GM18526 (cell line): ENCODE measurements around the gene CLSTN2.

Experiments
- POLR2A ChIP-seq: IDR thresholded peaks from 3 replicates; pipeline ENCODE4 v1.6.1; 2011; ENCODE audit not compliant: insufficient read length; ENCODE audit errors: extremely low read depth

CLSTN2 gene

DNA sequence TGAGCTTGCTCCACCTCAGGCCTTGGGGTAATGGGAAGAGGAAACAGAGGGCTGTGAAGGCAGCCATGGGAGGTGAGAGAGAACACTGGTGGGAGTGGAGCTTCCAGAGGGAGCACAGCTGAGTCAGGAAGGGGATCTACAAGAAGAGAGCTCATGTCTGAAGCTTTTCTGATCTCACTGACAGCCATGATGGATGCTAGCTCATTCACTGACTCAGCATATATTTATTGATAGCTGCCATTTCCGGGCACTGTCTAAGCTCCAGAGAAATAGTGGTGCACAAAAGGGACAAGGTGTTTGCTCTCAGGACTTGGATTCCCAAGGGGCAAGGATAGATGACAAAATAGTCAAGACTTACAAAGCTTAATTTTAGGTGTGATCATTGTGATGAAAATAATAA lies 218.8 kb downstream of the CLSTN2 start:
- TF ChIP-seq POLR2A: no peak

DNA sequence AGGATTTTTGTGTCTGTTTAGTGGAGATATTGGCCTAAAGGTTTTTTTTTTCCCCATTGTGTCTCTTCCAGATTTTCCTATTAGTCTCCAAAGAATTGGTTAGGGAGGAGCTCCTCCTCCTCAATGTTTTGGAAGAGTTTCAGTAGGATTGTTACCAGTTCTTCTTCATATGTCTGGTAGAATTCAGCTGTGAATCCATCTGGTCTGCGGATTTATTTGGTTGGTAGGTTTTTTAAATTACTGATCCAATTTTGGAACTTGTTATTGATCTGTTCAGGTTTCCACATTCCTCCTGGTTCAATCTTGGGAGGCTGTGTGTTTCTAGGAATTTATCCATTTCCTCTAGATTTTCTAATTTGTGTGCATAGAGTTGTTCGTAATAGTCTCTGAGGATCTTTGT lies 222.2 kb downstream of the CLSTN2 start:
- TF ChIP-seq POLR2A: no peak

DNA sequence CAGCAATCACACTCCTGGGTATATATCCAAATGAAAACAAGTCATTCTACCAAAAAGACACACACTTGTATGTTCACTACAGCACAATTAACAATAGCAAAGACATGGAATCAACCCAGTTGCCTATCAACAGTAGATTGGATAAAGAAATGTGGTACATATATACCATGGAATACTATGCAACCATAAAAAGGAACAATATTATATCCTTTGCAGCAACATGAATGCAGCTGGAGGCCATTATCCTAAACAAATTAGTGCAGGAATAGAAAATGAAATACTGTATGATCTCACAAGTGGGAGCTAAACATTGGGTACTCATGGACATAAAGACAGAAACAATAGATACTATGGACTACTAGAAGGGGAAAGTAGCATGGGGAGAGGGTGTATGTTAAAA lies 224.7 kb downstream of the CLSTN2 start:
- TF ChIP-seq POLR2A: no peak

DNA sequence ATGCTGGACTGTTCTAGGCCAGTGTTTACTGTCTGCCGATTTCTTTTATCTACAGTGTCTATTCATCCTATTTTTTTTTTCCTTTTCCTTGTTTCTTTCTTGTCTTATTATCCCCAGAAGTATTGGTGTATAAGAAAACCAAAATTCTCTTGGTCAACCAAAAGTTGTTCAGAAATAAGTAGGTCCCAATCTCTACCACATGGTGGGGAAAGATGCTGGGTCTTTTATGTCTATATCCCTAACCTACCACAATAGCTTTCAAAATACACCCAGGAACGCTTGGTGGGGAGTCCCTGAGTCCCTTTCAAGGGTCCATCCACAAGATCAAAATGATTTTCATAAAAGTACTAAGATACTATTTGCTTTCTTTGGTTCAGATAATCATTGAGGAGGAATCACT lies 225.6 kb downstream of the CLSTN2 start:
- TF ChIP-seq POLR2A: no peak

DNA sequence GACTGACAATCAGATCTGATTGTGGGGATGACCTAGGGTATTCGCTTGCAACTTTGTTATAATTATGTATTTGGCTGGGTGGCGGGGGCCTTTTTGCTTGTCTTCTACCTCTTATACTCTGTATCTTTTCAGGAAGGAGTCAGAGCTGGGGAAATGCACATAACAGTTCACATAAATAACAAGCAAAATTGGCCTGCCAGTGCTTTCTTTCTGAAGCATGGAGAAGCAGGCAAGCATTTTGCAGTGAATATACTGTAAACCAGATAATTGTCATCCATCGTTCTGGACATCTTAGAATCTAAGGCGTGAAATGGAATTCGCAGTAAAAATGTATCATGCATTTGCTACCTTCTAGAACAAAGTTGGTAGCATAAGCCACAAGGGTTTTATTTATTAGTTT lies 227.6 kb downstream of the CLSTN2 start:
- no peak for TF ChIP-seq POLR2A

DNA sequence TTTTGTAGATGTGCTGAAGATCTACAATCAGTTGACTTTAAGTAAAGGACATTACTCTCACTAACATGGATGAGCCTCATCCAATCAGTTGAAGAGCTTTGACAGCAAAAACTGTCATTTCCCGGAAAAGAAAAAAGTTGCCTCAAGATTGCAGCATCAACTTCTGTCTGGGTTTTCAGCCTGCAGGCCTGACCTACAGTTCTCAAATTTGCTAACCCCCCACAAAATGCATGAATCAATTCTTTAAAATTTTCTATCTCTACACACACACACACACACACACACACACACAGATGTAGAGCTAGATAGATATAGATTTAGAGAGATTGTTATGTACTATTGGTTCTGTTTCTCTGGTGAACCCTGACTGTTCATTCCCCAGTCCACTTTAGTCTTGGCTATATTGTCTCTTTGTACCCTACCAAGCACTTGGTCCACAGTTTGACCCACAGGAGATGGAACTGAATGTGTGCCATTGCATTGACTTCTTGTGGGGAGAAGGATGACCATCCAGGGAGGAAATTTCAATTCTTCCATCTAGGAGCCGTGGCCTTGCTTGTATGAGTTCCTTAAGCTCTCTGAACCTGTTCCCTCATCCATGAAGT lies 228.3 kb downstream of the CLSTN2 start:
- no peak for TF ChIP-seq POLR2A

DNA sequence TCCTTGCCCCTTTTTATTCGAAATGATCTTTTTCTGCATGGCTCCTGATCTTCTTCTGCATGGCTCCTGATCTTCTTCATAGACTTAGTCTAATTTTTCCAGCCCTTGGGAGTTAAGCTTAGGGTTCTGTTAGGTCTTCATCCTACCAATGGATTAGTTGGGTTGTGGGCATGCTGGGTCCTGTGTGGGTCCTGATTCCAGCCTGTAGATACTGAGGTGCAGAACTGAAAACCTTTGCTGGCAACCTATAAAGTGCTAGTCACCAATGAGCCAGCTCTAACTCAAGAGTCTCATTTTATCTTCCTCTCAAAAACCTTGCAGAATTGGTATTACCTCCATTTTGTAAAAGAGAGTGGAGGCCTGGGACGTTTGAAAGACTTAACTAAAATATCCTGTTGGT lies 229.2 kb downstream of the CLSTN2 start:
- TF ChIP-seq POLR2A: no peak

DNA sequence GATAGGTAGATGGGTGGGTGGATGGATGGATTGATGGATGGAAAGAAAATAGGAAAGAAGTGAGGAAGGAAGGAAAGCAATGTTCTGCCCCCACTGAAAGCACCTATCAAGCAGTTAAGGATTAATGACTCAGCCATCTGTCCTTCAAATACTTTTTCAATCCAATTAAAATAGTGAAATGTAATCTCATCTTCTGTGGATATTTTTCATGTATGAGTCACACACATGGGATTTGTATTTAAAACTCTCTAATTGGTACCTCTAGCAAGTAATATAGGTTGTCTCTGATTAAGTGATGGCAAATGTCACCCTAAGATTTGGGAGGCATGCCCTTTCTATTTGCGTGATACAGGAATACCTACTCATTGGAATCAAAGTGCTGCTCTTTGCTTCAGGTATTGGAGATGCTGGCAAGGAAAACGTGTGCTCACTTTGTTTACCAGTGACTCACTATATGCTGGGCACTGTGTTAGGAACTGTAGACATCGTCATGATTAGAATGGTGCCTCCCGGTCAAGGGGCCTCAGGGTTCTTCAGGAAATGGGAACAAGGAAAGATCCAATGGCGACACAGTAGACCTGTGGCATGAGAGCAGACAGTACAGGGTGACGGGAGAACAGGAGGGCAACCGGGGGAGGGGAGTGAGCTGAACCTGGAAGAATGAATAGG lies 230.1 kb downstream of the CLSTN2 start:
- TF ChIP-seq POLR2A: no peak

DNA sequence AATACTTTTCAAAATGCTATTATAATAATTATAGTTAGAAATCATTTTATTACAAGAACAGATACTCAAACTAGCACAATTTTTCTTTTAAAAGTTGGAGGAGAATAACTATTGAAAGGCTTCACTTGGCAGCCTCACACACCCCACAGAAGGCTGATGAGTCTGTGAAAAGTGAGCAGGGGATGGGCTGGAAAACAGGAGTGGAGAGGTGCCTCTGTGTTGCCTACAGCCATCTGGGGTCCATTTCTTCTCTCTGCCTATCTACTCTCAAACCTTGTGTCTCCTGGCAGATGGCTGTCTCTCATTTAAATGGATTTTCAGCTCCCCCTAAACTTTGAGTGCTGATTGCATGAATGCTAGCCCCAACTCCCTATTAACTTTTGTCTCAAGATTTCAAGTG lies 230.8 kb downstream of the CLSTN2 start:
- TF ChIP-seq POLR2A: no peak

DNA sequence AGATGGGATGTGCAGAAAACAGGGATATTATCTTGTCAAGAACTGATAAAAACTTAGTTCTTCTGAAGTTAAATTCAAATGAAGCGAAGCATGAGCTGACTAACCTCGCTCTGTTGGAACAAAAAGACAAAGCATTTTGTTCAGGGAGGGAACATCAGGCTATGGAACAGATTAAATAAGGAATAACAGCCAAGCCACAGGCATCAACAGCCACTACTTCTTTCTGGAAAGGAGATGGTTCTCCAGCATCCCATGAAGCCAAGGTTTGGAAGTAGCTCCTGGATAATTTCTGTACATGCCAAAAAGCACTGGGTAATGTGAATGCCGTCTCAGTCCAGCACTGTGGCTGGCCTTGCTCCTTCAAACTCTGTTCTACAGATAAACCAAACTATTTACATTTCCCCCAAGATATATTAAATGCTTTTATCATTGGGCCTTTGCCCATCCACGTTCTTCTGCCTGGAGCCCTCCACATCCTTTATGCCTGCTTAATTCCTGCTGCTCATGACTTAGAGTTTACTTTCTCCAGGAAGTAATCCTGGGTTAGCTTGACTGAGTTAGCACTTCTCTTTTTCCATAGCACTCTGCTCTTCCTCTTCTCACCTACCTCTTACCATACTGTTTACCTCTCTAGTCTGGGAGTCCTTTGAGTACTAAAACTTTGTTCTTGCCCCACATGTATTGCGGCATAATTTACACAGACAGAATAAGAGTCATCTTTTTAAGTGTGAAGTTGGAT lies 232.0 kb downstream of the CLSTN2 start:
- TF ChIP-seq POLR2A: no peak

DNA sequence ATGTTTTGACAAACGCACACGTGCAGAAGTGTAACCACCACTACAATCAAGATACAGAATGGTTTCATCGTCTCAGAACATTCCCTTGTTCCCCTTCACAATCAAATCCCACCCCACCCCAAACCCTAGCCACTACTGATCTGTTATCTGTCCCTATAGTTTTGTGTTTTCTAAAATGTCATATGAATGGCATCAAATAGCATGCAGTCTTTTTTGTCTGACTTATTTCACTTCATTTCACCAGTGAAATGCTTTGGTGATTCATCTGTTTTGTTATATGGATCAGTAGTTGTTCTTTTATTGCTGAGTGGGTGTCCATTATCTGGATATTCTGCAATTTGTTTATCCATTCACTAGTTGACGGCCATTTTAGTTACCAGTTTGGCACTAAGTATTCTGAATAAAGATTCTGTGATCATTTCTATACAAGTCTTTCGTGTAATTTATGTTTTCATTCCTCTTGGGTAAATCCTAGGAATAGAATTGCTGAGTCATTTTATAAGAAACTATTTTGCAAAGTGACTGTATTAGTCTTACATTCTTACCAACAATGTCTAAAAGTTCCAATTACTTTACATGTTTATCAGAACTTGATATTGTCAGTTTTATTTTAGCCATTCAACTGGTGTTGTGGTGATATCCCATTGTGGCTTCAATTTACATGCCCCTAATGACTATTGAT lies 232.8 kb downstream of the CLSTN2 start:
- no peak for TF ChIP-seq POLR2A

DNA sequence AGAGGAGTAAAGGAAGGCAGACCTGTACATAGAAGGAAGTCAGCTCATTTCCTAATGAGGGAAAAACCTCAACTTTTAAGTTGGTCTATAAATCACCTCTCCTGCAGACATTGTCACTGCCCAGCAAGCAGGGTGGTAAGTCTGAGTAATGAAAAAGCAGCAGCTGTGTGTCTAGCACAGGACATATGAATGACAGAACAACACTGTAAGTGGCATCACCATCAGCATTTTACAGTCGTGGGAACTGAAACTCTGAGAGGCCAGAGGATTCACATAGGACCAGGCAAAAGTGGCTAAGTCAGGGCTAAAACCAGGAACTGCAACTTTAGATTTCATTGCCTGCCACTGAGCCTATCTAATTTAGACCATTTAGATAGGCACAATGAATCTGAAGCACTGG lies 235.6 kb downstream of the CLSTN2 start:
- no peak for TF ChIP-seq POLR2A

DNA sequence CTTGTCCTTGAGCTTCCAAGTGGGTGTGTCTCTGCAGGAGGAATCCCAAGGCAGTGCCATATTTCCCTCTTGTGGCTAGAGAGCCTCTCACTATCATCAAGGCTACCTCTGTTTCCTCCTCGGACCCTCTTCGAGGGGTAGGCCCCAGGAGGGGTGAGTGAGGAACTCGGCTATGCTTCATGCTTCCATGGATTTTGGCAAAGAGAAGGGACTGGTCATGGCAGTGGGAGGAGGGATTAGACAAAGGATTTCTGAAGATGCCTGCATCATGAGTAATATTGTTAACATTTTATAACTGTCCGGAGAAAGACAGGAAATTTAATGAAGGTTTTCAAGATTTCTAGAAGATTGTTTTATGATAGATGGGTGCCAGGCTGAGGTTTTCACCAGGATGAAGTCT lies 241.5 kb downstream of the CLSTN2 start:
- TF ChIP-seq POLR2A: no peak

DNA sequence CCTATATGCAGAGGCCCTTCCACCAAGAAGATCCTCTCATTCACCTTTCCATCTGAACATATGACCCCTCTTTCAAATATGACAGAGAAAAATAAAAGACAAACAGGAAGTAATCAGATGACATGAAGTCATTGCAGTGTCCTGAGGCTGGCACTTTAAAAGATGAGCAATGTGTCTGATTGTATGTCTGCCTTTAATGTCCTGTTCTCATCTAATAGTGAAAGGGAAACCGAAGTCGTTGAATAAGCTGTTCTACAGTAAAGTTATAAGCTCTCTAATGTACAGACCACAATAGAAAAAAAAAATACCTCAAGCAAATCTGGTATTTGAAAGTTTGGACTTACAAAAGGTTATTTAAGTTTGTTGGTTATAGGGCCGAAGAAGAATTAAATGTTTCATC lies 243.0 kb downstream of the CLSTN2 start:
- TF ChIP-seq POLR2A: no peak

DNA sequence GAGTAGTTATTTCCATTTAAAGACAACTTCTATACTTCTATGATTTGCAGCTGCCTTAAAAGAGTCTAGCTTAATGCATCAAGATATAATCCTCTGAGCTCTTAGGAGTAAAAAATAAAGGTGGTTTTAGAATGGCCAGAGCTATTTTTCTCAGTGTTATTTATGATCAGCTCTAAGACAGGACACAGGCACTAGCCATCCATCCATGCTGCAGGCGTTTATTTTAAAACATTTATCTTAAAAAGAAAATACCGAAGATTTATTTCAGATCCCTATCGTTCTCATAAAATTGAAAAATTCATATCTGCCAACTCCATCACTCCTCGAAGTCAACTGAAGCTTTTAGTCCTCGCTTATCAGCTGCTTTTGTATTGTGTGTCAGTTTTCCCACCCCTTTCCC lies 243.5 kb downstream of the CLSTN2 start:
- no peak for TF ChIP-seq POLR2A

DNA sequence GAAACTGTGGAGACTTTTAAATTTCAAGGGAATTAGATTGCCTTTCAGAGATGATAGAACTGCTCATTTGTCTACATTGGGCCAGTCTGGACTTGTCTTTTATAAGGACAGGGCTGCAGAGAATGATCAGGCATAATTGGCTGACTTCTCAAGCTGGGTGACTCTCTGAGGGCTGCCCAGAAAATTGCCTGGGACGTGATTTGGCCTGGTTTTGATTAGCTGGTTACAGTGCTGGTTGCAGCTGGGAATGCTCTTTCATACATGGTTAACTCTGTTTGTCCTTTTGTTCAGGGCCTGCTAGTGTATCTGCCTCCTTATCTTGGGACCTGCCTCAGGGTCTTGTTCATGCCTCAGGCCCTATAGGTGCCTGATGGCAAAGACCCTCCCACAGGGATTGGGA lies 245.6 kb downstream of the CLSTN2 start:
- no peak for TF ChIP-seq POLR2A
